Activated gamma-delta T cell treated with Interleukin-2 at 50 U/mL for 16 hours (primary cell): ENCODE data around the gene FLNC.
A peak's percentile ranks its signal among the peaks of the same experiment; 100 is the strongest.

ENCODE experiments used
- DNase-seq: peaks from one replicate; pipeline ENCODE4 v3.0.0-alpha.2; 2020

The FLNC gene

DNA sequence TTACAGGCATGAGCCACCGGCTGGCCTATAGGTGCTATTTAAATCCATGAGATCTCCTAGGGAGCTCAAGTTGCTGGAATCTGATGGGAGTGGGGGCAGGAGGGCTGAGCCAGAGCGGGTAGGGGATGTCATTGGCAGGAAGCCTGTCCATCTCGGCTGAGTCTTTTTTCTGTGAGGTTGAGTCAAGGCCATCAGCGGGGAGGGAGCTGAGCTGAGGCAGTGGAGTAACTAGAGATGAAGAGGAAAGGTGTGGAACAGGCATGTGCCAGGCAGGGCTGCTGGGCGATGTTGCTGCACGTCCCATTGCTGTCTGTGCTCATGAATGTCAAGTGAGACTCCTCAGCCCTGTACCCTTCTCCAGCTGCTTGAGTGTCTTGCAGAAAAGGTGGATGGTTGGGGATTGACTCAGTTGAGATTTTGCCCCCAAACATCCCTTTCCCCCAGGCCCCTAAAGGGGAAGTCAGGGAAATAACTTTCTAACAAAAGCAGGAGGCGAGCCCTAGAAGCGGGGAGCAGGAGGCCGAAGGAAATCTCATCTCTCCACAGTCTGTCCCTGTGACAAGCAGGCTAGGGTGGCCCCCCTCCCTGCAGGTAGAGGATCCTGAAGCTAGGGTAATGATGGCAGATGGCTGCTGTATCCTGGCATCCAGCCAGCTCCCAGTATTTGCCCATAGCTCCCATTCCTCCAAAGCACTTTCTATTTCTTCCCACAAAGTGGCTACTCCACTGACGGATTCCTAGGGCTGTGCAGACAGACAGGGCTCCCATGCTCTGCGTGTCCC is 37.8 kb downstream of the FLNC start:
- no peak for DNase-seq

DNA sequence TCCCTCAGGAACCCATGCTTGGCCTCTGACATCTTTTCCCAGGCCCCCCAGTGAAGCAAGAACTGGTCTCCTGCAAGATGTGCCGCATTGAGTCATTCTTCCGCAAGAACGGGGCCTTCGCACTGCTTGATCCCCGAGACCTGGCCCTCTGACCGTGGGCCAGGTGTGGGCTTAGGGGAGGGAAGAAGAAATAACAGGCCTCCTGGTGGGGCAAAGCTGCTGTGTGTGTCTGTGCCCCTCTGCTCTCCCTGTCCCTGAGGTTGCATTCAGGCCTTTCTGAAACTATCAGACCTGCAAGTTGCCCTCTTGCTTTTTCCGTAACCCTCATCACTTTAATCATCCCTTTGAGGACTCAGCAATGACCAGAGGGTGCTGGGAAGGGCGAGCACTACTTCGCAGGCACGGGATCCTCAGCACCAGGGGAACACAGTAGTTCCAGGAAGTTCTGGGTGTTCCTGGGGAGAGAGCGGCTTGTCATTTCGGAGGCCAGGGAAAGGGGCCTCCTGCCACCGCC is 38.5 kb downstream of the FLNC start:
- no peak for DNase-seq

DNA sequence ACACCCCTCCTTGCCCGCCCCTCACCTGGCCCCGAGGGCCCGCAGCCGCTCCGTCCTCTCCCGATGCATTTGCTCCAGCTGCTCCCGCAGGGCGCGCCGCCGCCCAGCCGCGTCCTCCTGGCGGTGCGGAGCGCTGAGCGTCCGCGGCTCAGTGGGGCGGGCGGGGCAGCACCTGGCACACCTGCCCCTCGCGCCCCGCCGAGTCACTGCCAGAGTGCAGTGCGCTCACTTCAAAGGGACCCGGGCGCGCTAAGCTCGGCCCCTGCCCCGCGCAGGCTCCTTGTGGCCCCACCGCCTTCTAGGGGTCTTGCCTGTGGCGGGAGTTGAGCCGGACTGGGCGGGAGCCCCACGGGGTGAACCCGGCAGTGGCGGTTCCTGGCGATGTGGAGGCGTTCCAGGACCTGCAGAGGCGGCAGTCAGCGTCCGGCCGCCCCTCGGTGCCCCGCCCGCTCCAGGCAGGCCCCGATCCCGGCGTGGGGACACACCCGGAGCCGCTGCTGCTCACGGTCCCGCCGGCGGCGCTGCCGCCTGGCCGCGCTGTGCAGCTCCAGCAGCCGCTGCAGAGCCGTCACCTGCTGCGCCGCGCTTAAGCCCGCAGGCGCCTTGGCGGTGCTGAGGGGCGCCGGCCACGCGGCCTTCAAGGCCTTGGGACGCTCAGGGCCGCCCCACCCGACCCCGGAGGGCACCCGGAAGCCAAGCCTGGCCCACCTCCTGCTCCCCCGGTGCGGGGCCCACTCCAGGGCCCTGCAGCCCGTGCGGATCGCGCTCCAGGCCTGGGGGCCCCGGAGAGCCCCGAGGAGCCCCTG is 39.1 kb downstream of the FLNC start:
- DNase-seq: peak; percentile 36

DNA sequence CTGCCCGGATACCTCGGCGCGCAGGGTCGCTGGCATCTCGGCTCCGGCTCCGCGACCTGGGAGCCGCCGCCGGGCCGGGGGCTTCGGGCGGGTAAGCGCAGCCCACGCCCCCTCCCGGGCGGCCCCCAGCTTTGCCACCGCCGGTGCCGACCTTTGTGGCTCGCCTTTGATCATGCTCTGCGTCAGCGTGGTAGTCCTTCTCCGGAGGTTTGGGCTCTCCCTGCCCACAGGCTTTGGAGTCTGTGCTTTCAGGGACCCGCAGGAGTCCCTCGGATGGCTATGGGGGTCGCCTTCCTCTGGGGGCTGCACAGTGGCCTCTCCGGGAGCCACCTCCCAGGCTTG is 39.7 kb downstream of the FLNC start:
- no peak for DNase-seq

DNA sequence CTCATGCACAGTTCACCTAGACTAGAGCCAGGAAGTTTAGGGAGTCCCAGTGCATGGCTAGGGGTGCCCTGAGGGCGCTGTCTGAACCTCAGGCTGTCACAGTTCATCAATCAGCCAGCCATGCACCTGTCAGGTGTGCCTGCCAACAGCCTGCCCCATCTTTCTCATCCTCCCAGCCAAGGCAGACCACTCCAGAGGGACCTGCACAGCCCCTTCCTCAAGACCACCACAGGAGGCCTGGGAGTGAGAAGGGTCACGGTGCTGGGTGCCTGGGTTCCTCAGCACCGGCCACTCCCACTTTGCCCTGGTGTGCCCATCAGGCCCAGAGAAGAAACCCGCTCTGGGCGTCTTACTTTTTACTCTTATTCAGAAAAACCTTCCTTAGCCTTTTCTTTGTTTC is 40.8 kb downstream of the FLNC start:
- DNase-seq: no peak

DNA sequence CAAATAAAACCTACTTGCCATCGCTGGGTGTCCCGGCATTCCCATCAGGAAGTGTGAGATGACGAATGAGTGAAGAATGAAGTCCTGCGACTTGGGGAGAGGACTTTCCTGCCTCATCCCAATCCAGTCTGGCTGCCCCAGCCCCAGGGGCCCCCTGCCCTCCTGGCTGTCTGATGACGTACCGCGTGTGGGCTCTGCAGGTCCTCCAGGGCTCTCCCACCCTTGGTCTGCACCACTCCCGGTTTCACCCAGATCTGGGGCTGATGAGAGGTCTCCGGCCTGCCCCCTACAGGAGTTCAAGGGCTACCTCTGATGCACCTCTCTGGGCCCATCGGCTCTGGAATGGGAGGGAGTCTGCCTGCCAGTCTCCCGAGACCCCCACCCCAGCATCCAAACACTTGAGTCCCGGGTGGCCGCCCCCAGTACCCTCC is 42.2 kb downstream of the FLNC start:
- no peak for DNase-seq

DNA sequence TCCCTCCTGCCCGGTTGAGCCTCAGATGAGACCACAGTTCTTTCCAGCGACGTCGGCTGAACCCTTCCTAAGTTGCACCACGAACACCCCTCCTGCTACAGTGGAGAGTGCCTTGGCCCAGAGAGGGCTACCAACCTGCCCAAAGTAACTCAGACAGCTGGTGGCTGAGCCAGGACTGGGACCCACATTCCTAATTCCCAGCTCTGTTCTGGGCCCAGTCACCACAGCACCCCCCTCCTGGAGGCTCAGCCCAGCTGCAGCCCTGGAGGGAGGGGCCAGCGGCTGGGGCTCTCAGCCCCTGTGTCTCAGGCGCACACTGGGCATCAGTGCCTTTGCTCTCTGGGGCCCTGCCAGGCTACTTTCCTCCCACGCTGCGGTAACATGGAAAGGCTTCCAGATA is 43.0 kb downstream of the FLNC start:
- no peak for DNase-seq

DNA sequence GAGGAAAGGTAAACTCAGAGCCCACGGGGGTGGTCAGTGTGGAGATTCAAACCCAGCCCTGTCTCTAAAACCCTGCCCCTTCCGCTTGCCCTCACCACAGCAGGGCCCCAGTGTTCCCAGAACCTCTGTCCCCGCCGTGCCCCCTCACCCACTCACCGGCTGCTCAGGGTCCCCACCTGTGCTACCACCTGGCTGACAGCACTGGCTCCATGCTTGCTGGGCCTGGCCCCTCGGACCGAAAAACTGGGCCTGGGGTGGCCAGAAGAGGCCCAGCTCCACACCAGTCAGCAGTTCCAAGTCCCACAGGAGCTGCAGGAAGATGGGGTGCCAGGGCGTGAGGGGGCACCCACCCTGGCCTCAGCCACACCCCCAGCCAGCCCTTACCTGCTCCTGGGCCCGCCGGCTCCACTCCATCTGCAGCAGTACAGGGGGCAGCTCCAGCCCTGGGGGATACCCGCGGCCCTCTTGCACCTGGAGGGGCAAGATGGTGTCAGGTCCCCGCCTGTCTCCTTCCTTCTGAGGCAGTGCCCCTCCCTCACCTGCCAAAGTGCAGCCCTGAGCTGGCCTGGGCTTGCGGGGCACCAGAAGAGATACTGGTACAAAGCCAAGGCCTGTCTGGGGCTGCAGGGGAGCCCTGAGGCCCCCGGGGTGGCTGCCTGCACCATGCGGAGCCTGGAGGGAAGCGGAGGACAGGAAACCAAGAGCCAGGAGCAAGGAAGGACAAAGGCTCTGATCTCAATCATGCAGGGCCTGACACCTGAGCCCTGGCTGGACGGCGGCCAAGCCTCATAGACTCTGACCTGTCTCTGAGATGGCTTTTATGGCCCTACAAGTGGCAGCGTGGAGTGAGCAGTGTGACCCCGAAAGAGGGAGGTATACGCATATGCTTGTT is 44.2 kb downstream of the FLNC start:
- DNase-seq: no peak

DNA sequence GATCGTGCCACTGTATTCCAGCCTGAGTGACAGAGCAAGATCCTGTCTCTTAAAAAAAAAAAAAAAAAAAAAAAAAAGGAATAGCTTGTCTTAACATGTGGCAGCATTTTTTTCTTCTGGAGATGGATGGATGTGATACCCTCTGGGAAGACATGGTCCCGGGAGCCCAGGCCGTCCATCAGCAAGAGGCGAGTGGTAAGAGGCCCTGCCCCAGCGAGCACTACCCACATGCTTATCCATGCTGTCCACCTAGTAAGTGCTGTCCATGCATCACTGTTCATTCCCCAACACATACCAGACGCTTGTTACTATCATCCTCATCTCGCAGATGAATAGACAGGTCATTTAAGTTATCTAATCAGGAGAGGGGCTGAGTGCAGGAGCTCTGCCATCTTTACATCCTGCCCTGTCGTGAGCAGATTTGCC is 45.3 kb downstream of the FLNC start:
- DNase-seq: no peak

DNA sequence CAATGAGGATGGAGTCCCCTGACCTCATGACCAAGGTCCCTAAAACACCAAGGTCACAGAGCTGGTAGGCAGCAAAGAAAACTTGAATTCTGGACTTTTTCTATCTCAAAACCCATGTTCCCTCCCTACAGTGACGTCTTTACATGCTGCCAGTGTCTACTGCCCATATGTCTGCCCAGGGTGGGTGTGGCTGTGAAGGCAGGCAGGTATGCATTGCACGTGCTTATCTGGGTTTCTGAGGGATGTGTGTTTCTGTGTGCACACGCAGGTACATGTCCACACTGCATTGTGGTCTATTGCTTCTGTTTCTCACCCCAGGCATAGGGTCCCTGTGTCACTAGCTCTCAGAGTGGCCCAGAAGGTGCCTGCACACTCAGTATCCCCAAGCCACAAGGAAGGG is 45.9 kb downstream of the FLNC start:
- DNase-seq: no peak

DNA sequence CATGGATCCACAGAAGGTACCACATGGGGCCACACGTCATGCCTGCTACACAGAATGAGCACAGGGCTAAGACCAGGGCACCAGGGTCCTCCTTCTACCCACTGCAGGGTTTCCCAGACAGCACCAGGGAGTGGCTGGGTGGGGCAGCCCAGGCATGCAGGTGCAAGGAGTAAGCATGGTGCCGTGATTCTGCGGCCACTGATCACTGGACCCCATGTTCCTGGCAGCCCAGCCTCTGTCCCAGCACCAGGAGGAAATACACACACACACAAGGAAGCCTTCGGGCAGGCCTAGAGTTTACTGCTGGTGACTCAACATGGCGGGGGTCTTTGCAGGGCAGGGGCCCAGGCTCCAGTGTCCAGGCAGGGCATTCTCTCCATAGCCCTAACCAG is 46.4 kb downstream of the FLNC start:
- DNase-seq: no peak

DNA sequence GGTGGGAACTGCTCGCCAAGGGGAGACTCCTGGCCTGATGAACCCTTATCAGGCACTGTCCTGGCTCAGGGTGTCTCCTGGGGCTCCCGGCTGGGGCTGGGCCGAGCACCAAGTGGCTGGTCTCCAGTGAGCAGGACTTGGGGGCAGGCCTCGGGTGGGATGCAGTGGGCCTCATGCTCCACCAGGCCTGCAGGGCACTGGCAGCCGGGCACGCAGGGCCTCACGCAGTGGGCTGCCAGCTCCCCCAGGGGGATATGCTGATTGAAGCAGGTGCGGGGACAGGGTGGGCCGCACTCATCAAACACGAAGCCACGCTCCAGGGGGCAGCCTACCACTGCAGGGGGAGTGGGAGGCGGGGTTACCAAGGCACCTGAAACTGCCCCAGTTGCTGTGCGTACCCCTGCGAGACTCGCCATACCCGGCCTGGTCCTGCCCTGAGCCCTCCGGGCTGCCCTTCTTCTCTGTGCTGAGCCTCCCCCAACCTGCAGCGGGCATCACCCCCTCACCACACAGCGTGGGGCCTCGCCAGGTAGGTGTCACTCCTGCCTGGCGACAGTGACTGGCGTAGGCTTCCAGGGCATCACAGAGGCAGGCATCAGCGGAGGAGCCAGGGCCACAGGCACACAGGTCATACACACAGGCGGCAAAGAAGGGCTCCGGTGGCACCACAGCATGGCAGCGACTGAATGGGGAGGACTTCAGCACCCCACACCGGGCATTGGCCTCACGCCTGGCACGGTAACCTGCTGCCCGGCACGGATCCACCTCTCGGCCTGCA is 47.0 kb downstream of the FLNC start:
- DNase-seq: no peak

DNA sequence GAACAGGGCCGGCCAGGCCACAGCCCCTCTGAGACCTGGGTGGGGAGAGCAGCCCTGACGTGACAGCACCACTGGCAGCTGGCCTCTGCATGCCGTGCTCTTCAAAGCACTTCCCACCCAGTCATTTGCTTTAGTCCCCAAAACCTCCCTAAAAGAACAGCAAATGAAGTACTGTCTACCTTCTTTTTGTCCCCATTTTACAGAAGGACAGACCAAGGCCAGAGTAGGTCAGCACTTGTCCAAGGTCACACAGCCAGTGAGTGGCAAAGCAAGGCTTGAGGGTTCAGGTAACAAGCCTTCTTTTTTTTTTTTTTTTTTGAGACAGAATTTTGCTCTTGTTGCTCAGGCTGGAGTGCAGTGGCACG is 47.5 kb downstream of the FLNC start:
- no peak for DNase-seq

DNA sequence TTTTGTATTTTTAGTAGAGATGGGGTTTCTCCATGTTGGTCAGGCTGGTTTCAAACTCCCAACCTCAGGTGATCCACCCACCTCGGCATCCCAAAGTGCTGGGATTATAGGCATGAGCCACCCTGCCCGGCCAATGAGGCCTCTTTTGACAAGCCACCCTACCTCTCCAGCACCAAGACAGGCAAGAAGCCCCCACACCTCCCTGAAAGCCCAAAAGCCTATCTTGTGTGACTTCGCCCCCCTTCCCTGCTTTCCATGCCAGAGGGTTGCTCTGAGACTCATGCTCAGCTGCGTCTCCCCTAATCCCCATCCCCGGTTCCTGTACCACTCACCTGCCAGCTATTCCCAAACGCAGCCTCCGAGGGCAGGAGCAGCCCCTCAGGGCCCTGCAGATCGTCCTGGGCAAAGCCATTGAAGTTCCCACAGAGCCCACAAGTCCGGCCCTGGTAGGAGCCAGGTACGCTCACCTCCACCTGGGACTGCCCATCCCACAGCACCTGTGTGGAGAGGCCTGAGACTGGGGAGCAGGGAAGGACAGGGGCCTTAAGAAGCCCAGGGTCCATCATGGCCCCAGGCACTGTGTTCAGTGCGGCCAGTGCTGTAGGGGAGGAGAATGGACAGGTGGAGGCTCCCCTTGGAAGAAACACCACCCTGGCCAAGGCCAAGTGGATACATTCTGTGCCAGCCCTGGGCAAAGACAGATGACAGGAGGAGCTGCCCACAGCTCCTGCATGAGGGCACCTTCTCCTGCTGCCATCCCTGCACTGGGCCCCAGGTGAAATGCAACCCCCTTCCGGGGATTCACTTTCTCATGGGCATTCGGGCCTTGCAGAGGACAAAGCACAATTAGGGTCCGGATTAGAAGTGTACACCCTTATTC is 48.3 kb downstream of the FLNC start:
- DNase-seq: no peak

DNA sequence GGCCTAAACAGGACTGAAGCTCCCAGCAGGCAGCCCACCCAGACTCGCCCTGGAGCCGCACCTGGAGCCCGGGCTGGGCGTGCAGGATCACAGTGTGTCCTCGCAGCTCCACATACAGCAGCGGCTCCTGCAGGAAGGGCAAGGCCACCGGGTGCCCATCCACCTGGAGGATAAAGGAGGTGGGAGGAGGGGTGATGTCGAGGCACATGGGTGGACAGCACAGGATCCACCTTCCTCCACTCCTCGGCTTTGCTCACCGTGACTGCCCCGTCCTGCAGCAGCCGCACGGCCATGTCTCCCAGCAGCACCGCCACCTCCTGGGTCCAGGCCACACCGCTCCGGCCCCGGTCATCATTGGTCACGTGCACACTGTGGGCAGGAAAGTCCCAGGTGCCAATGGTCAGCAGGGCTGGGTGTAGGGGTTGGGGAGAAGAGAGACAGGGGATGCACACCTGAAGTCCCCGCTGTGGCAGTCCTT is 49.3 kb downstream of the FLNC start:
- no peak for DNase-seq

DNA sequence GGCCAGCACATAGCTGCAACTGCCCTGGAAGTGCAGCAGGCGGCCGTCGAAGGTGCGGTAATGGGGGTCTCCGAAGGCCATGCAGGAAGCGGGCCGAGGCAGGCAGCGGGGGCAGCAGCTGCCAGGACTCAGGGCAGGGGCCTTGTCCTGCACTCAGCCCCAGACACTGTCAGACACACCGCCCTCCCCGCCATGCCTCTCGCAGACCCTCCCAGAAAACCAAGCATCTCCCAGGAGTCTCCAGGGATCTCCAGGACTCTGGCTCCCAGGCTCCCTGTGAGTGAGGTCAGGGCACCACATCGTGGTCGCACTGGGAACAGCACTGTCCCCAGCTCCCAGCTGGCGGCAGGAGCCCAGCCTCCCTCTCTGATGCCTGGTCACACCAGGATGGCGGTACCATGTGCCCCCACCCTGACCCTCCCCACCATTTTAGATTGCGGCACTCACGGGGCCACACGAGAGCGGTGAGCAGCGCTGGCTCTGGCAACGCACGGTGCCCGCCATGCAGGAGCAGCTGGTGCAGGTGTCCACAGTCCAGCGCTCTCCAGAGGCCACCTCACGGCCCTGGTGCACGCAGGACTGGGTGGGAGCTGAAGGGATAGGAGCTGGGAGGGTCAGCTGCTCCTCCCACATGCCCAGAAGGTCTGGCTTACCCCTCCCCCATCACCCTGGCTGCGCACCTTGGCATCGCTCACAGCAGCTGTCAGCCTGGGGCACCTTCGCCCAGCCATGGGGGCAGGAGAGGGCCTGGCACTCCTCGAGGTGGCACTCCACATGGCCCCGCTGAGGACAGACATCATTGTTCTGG is 49.9 kb downstream of the FLNC start:
- no peak for DNase-seq

DNA sequence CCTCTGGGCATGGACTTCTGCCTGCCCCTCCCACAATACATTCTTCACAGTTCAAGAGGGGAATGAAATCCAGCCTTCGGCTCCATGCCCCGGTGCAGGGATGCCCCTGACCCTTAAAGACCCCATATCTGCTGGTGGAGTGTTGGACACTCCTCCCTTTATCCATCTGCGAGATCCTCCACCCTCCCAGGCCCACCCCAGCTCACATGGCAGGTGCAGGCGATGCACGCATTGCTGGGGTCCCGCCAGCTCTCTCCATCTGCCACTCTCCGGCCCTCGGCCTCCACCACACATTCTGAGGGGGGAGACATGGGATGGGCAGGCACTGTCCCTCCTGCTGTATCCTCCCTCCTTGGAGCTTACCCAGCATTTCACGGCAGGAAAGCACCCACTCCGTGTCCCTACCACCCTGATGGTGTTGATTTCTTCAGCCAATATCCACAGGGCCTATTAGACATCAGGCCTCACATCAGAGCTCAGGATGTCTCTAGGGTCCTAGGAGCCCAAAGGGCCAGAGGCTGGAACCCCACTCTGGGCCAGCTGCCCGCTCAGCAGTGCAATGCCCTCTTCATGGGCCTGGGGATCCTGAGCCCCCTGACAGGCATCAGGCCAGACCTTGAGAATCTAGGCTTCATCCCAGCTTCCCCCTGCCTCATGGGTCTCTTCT is 50.7 kb downstream of the FLNC start:
- DNase-seq: no peak

DNA sequence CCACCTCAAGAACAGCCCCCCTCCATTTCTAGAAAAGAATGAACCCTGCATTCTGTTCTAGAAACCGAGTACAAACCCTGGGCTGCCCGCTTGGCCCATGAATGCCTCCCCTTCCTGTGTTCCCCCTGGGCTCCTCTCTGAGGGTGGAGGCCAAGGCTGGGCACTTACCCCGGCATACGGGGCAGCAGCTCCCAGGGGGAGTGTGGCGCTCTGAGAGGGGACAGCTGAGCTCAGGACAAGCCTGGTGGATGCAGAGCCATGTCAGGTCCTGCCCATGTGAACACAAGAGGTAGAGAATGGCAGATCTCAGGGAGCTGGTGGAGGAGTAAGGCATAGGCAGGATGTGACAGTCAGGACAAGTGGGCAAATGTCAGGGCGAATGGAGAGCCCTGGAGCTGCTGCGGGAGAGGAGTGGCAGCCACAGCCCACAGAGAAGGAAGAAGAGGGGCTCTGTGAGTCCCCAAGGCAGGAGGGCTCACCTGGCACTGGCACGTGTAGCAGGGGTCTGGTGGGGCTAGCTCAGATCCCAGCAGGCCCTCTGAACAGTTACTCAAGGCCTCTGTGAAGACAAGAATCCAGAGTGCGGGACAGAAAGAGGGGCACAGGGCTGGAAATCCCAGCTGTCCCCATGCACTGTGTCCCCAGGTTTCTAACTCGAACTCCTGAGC is 51.4 kb downstream of the FLNC start:
- DNase-seq: no peak

DNA sequence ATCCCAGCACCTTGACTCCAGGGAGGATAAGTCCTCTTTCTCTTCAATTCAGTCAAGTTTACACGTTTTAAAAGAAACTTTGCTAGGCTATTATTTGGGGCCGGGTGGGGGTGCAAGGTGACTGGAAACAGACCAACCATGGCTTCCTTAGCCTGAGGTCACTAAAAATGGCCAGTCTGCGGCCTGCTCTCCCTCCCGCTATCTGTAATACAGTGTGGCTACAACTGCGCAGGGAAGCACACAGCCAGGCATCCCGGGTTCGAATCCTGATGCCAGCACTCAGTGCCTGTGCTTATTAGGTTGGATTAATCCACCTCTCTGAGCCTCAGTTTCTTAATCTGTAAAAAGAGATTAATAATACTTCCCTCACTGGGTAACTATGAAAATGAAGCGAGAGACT is 51.9 kb downstream of the FLNC start:
- DNase-seq: no peak
